Testis (tissue), 3 donors: ENCODE measurements around the gene P2RY14. TPM values are rescaled to one million over a fixed set of nuclear protein-coding genes. Genes with fewer than 3 reads are reported as not detected.
"Not testable (repeated sequence)": the region's sequence is repeated elsewhere in the genome, so short reads cannot be mapped to it uniquely, and the experiment has no call there.

ENCODE experiments used
- DNase-seq: peaks from one replicate; pipeline ENCODE4 v3.0.0-alpha.2; 2019
- H3K27ac ChIP-seq, 2 donors: fragments of 200-600 bp; sonication (generic); one replicate each; pipeline ENCODE4 v1.5.1; 2019
- H3K27me3 ChIP-seq: fragments of 200-600 bp; sonication (generic); one replicate; pipeline ENCODE4 v1.5.1; 2019
- H3K36me3 ChIP-seq: fragments of 200-600 bp; sonication (generic); one replicate; pipeline ENCODE4 v1.5.1; 2017; ENCODE audit warnings: low read depth; ENCODE audit errors: missing control alignments
- H3K4me1 ChIP-seq: fragments of 200-600 bp; sonication (generic); one replicate; pipeline ENCODE4 v1.5.1; 2019
- H3K4me3 ChIP-seq, 2 donors: fragments of 200-600 bp; sonication (generic); one replicate each; pipeline ENCODE4 v1.5.1; 2017 to 2019
- H3K9me3 ChIP-seq: fragments of 200-600 bp; sonication (generic); one replicate; pipeline ENCODE4 v1.5.1; 2017
- CTCF ChIP-seq, 3 experiments: fragments of 450-650 bp in 2 of 3; fragments of 200-600 bp in 1 of 3; sonication (generic) in 1 of 3; IDR thresholded peaks; one replicate each; pipeline ENCODE4 v1.5.1; 2016 to 2019; ENCODE audit warnings: antibody characterized with exemption in 3 of 3, mild to moderate bottlenecking in 2 of 3, moderate library complexity in 1 of 3
- POLR2A ChIP-seq: fragments of 450-650 bp; IDR thresholded peaks from one replicate; pipeline ENCODE4 v1.6.1; 2017; ENCODE audit warnings: antibody characterized with exemption, mild to moderate bottlenecking, moderate library complexity
- WGBS, 2 donors: methylation state at CpG; one replicate each; pipeline ENCODE4 v1.1.5; 2018; 5-methylcytosine and 5-hydroxymethylcytosine counted together
- intact Hi-C: fragments of 100-400 bp; cut with DNase I; formaldehyde crosslinking; loops from one replicate; pipeline ENCODE4 v1.15.1; 2023; ENCODE audit warnings: low total_unique reads
- polyA plus RNA-seq: library from polyadenylated mRNA; stranded (reverse); fragments of 350-450 nt; fragmentation: Illumina TruSeq; extraction: RNeasy Lipid Tissue Mini Kit (QIAGEN cat#74804); gene quantifications from one replicate; pipeline ENCODE4 v1.2.3, GENCODE V29; 2014; ENCODE audit warnings: low read depth, low replicate concordance; ENCODE audit not compliant: insufficient read depth
- total RNA-seq, 2 donors: library from RNA; depleted of rRNA; stranded (reverse); fragments of >200 nt; gene quantifications; one replicate each; pipeline ENCODE4 v1.2.3, GENCODE V29; 2016

P2RY14 gene
- total and polyA plus RNA-seq, 3 donors from 2014 or later: 0.47 to 0.79 (median 0.50) TPM

- TF ChIP-seq CTCF (IDR thresholded peaks at IDR 0.05): no peak
- no peak for TF ChIP-seq POLR2A
- Histone ChIP-seq H3K9me3 (no peaks in the 10 kb centered on the region), H3K27ac (no peak overlapping the region), H3K4me3 (no peak overlapping the region), H3K36me3 (no peaks in the 10 kb centered on the region), H3K27me3 (no peaks in the 10 kb centered on the region), H3K4me1 (no peaks in the 10 kb centered on the region)
- intact Hi-C loops: no loop called here
- 68 to 77% methylated on average over 2 of the region's 2 CpGs for WGBS, 2 donors
- DNase-seq: no peak
These were observed 104.0 kb downstream of the P2RY14 start for GRCh38 chr3:151174351-151174750.

- no peaks in the 10 kb centered on the region for H3K36me3 ChIP-seq
- H3K27ac ChIP-seq: no peak overlapping the region
- no peaks in the 10 kb centered on the region for H3K9me3 ChIP-seq
- H3K4me3 ChIP-seq: no peak overlapping the region
- no peak for TF ChIP-seq CTCF (IDR thresholded peaks at IDR 0.05)
- no peak for TF ChIP-seq POLR2A
- WGBS, 2 donors: 36 to 44% methylated on average over 5 of the region's 5 CpGs
- H3K4me1 ChIP-seq: no peaks in the 10 kb centered on the region
- intact Hi-C loops: no loop called here
- H3K27me3 ChIP-seq: no peaks in the 10 kb centered on the region
- no peak for DNase-seq
These were observed 107.1 kb downstream of the P2RY14 start for GRCh38 chr3:151171145-151171757.

- intact Hi-C loops, H3K4me3 ChIP-seq, H3K36me3 ChIP-seq, H3K27ac ChIP-seq, H3K9me3 ChIP-seq, H3K4me1 ChIP-seq, H3K27me3 ChIP-seq: not testable (repeated sequence)
- WGBS, 2 donors: 83 to 85% methylated on average over 9 of the region's 9 CpGs
- DNase-seq: peak; percentile 27
These were observed 108.2 kb downstream of the P2RY14 start for GRCh38 chr3:151169948-151170679.

- TF ChIP-seq POLR2A (no peak), CTCF (IDR thresholded peaks at IDR 0.05) (no peak)
- intact Hi-C loops: no loop called here
- Histone ChIP-seq H3K4me3 (no peak overlapping the region), H3K4me1 (no peaks in the 10 kb centered on the region), H3K36me3 (no peaks in the 10 kb centered on the region), H3K27me3 (no peaks in the 10 kb centered on the region), H3K9me3 (no peaks in the 10 kb centered on the region), H3K27ac (no peak overlapping the region)
- no peak for DNase-seq
- 87 to 93% methylated on average over 9 of the region's 9 CpGs for WGBS, 2 donors
These were observed 108.9 kb downstream of the P2RY14 start for GRCh38 chr3:151169262-151169947.

GRCh38 chr3:151168269-151169094 lies 109.9 kb downstream of the P2RY14 start:
- 40 to 51% methylated on average over 7 of the region's 7 CpGs for WGBS, 2 donors
- Histone ChIP-seq H3K36me3 (no peaks in the 10 kb centered on the region), H3K4me3 (no peak overlapping the region), H3K9me3 (no peaks in the 10 kb centered on the region), H3K27me3 (no peaks in the 10 kb centered on the region), H3K4me1 (no peaks in the 10 kb centered on the region), H3K27ac (no peak overlapping the region)
- DNase-seq: peak; percentile 84
- peak; percentile 37 to 64 (median 50) for TF ChIP-seq CTCF (IDR thresholded peaks at IDR 0.05)
- TF ChIP-seq POLR2A: no peak
- intact Hi-C loops: no loop called here
